Muscle layer of duodenum (tissue), 2 donors: ENCODE results near the gene ARMC12.
"Not testable (repeated sequence)": the region's sequence is repeated elsewhere in the genome, so short reads cannot be mapped to it uniquely, and the experiment has no call there.

Experiments used
- H3K27ac ChIP-seq: one replicate; pipeline ENCODE4 v1.7.0; 2013; ENCODE audit warnings: mild to moderate bottlenecking, low read length
- H3K27me3 ChIP-seq: one replicate; pipeline ENCODE4 v1.7.0; 2013; ENCODE audit warnings: low read depth, mild to moderate bottlenecking, control low read depth, low read length
- H3K36me3 ChIP-seq, 2 donors: one replicate each; pipeline ENCODE4 v1.7.0; 2013; ENCODE audit warnings: low read length in 2 of 2, control low read depth in 1 of 2, mild to moderate bottlenecking in 1 of 2; ENCODE audit not compliant: insufficient read depth in 2 of 2, control insufficient read depth in 1 of 2
- H3K4me1 ChIP-seq, 2 donors: one replicate each; pipeline ENCODE4 v1.7.0; 2013; ENCODE audit warnings: low read length in 2 of 2, mild to moderate bottlenecking in 2 of 2, control low read depth in 1 of 2, moderate library complexity in 1 of 2; ENCODE audit not compliant: insufficient read depth in 2 of 2, control insufficient read depth in 1 of 2
- H3K4me3 ChIP-seq, 2 donors: one replicate each; pipeline ENCODE4 v1.7.0; 2013; ENCODE audit warnings: low read length in 2 of 2, low read depth in 1 of 2, mild to moderate bottlenecking in 1 of 2
- H3K9me3 ChIP-seq, 2 donors: one replicate each; pipeline ENCODE4 v1.7.0; 2013; ENCODE audit warnings: low read length in 2 of 2, control low read depth in 1 of 2, mild to moderate bottlenecking in 1 of 2; ENCODE audit not compliant: control insufficient read depth in 1 of 2
- donor health status: healthy.

The ARMC12 gene

GRCh38 chr6:35728683-35729678 lies 7.9 kb upstream of the ARMC12 start:
- H3K4me3 ChIP-seq: peak overlapping the region; percentile 61 to 63
- H3K27me3 ChIP-seq: no peaks in the 10 kb centered on the region
- no peaks in the 10 kb centered on the region for H3K36me3 ChIP-seq
- H3K4me1 ChIP-seq: peaks cover 55 to 59% of the 10 kb centered on the region in 2 donors
- H3K9me3 ChIP-seq: no peaks in the 10 kb centered on the region
- H3K27ac ChIP-seq: peak overlapping the region; percentile 98

DNA sequence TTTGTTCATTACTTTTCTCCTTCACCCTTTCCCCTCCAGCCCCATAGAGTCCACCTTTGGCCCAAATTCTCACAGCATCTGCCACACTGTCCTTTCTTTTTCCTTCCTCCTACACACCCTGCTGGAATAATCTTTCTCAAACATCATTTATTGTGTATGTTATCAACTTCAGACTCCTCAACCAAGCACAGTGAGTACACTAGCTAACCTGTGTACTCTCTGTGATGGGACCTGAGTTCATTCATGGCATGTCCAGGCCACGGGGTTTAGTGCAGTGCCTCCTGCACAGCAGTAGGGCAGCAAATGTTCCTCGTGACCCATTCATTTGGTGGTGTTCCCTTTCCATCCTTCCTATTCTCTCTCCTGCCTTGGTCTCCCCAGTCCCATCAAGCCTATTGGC lies 7.1 kb upstream of the ARMC12 start:
- Histone ChIP-seq H3K27ac (peak overlapping the region; percentile 98), H3K4me3 (no peak overlapping the region), H3K9me3 (no peaks in the 10 kb centered on the region), H3K27me3 (no peaks in the 10 kb centered on the region), H3K36me3 (no peaks in the 10 kb centered on the region), H3K4me1 (peaks cover 55 to 59% of the 10 kb centered on the region in 2 donors)

DNA sequence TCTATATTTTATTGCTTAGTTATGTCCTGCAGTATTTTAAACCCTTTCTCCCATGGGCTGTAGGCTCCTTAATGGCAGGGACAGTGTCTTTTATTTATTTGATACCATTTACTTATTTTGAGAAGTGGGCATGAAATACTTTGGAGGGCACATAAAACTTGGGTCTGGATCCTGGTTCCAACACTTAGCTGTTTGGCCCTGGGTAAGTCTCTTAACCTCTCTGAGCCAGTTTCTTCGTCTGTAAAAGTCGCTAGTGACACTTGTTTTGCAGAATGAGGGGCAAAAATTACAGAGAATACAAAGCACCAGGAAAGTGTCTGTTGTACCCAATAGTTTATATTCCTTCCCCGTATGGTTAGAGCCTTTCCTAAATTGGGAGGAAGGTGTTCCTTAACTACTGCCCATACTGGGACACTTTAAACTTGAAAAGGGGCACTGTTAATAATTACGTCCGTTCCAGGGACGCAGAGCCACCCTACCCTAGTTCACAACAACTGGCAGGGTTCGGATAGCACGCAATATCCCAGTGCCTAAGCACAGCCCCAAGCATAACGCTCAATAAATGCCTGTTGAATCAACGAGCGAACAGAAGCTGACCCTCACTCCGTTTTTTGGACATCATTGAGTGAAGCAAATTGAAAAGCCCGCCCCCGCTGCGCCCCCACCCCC lies 6.0 kb upstream of the ARMC12 start:
- Histone ChIP-seq H3K27me3 (no peaks in the 10 kb centered on the region), H3K9me3 (no peaks in the 10 kb centered on the region), H3K4me3 (peak overlapping the region; percentile 5 to 54), H3K4me1 (peaks cover 47 to 48% of the 10 kb centered on the region in 2 donors), H3K36me3 (no peaks in the 10 kb centered on the region), H3K27ac (peak overlapping the region; percentile 94)

DNA sequence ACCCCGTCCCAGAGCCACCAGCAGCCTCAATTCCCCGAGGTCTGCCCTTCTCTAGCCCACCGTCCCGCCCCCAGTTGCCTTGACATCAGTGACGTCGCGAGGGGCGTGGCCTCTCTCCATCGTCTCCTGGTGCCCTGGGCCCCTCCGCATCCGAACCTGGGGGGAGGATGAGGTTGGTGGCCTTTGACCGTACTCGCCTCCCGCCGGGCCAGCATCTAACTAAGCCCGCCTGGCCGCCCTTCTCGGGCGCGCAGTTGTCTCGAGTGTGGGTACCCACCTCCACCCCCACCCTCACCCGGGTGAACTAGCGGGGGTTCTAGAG lies 5.5 kb upstream of the ARMC12 start:
- Histone ChIP-seq H3K27ac (peak overlapping the region; percentile 98), H3K9me3 (no peaks in the 10 kb centered on the region), H3K27me3 (no peaks in the 10 kb centered on the region), H3K4me1 (peaks cover 42 to 44% of the 10 kb centered on the region in 2 donors), H3K36me3 (no peaks in the 10 kb centered on the region), H3K4me3 (peak overlapping the region; percentile 52 to 66)

GRCh38 chr6:35731736-35732532 lies 4.9 kb upstream of the ARMC12 start:
- H3K36me3 ChIP-seq: no peaks in the 10 kb centered on the region
- H3K9me3 ChIP-seq: no peaks in the 10 kb centered on the region
- peak overlapping the region; percentile 52 to 66 for H3K4me3 ChIP-seq
- H3K27ac ChIP-seq: peak overlapping the region; percentile 98
- no peaks in the 10 kb centered on the region for H3K27me3 ChIP-seq
- H3K4me1 ChIP-seq: peaks cover 36 to 39% of the 10 kb centered on the region in 2 donors

GRCh38 chr6:35733633-35734032 lies 3.2 kb upstream of the ARMC12 start:
- Histone ChIP-seq H3K4me3 (no peak overlapping the region), H3K36me3 (no peaks in the 10 kb centered on the region), H3K27me3 (no peaks in the 10 kb centered on the region), H3K4me1 (peaks cover 28 to 37% of the 10 kb centered on the region in 2 donors), H3K9me3 (no peaks in the 10 kb centered on the region), H3K27ac (no peak overlapping the region)

DNA sequence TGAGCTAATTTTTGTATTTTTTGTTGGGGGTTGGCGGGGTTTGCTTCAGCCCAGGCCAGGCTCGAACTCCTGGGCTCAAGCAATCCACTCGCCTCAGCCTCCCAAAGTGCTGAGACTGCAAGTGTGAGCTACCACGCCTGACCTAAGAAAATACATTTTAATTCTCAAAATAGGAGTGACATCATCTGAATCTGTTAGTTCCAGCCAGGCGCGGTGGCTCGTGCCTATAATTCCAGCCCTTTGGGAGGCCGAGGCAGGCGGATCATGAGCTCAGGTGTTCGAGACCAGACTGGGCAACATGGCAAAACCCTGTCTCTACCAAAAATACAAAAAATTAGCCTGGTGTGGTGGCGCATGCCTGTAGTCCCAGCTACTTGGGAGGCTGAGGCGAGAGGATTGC lies 2.5 kb upstream of the ARMC12 start:
- not testable (repeated sequence) for H3K27me3 ChIP-seq, H3K4me3 ChIP-seq, H3K9me3 ChIP-seq, H3K27ac ChIP-seq, H3K36me3 ChIP-seq
- peaks cover 22 to 30% of the 10 kb centered on the region in 2 donors for H3K4me1 ChIP-seq

GRCh38 chr6:35735452-35735851 lies 1.4 kb upstream of the ARMC12 start:
- no peaks in the 10 kb centered on the region for H3K9me3 ChIP-seq
- H3K4me3 ChIP-seq: no peak overlapping the region
- no peaks in the 10 kb centered on the region for H3K36me3 ChIP-seq
- H3K27ac ChIP-seq: no peak overlapping the region
- H3K27me3 ChIP-seq: no peaks in the 10 kb centered on the region
- peaks cover 16 to 25% of the 10 kb centered on the region in 2 donors for H3K4me1 ChIP-seq

DNA sequence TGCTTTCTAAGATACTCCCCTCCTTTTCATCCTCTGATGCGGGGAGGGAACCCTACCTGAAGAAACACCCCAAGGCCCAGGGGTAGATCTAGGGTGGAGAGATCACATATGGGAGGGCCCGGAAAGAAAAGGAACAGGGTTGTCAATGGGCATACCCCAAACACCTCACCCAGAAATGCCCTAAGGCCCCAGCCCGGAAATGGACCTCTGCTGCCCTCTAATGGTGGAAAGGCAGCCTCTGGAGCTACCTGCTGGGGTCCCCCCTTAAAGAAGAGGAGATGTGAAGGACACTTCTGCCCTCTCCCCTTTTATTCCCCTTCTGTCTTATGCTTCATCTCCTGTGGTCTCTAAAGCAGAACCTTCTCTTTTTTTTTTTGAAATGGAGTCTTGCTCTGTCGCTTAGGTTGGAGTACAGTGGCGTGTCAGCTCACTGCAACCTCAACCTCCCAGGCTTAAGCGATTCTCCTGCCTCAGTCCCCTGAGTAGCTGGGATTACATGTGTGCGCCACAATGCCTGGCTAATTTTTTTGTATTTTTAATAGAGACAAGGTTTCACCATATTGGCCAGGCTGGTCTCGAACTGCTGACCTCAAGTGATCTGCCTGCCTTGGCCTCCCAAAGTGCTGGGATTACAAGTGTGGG lies 458 bp upstream of the ARMC12 start:
- Histone ChIP-seq H3K4me3 (no peak overlapping the region), H3K9me3 (no peaks in the 10 kb centered on the region), H3K27me3 (no peaks in the 10 kb centered on the region), H3K27ac (no peak overlapping the region), H3K4me1 (peaks cover 9 to 20% of the 10 kb centered on the region in 2 donors), H3K36me3 (no peaks in the 10 kb centered on the region)

DNA sequence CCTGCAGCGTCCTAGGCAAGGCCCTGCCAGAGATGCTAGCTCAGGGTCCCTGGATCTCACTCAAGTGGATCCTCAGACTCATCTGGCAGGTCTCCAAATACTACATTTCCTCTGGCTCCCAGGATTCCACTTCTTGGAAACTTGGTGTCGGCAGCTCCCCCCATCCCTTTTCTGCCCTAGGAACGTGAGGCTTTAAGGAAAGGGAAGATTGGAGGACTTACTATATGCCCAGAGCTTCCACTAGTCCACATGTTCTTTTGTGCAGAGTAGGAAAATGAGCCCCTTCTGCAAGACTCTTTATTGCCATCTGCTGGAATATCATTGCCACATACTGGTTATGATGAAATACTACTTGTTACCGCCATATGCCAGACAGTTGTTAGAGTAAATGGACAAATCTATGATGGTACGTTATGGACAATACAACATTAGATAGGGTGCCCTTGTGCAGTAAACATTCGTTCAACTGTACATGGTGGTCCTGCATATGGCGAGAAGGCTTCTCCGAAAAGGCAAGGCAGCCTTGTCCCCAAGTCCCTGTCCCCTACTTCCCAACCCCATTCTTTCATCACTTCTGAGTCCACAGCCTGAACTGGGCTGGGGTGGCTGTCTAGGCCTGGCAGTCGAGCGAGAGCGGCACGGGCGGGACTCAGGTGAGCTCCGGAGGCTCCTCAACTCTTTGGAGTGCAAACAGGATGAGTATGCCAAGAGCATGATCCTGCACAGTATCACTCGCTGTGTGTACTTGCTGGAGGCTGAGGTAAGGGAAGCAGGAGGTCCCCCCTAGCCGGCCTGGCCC lies 780 bp downstream of the ARMC12 start:
- no peak overlapping the region for H3K4me3 ChIP-seq
- peaks cover 5 to 17% of the 10 kb centered on the region in 2 donors for H3K4me1 ChIP-seq
- no peaks in the 10 kb centered on the region for H3K27me3 ChIP-seq
- H3K27ac ChIP-seq: no peak overlapping the region
- H3K36me3 ChIP-seq: no peaks in the 10 kb centered on the region
- H3K9me3 ChIP-seq: no peaks in the 10 kb centered on the region
